Kasumi-1 (cell line): ENCODE data around the gene CD300LG.
"Not testable (repeated sequence)": the region's sequence is repeated elsewhere in the genome, so short reads cannot be mapped to it uniquely, and the experiment has no call there.

ENCODE experiments used
- DNase-seq, 2 experiments: peaks; one replicate each; lab custom pipeline; 2025; lab: John Stamatoyannopoulos, UW

CD300LG gene, protein sequence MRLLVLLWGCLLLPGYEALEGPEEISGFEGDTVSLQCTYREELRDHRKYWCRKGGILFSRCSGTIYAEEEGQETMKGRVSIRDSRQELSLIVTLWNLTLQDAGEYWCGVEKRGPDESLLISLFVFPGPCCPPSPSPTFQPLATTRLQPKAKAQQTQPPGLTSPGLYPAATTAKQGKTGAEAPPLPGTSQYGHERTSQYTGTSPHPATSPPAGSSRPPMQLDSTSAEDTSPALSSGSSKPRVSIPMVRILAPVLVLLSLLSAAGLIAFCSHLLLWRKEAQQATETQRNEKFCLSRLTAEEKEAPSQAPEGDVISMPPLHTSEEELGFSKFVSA

GRCh38 chr17:43846963-43847371 lies at the start of gene CD300LG:
Gene CD300LG (plus strand): TSS chr17:43847176. CDS start chr17:43847217, 41 bp downstream.
- DNase-seq = no peak

DNA sequence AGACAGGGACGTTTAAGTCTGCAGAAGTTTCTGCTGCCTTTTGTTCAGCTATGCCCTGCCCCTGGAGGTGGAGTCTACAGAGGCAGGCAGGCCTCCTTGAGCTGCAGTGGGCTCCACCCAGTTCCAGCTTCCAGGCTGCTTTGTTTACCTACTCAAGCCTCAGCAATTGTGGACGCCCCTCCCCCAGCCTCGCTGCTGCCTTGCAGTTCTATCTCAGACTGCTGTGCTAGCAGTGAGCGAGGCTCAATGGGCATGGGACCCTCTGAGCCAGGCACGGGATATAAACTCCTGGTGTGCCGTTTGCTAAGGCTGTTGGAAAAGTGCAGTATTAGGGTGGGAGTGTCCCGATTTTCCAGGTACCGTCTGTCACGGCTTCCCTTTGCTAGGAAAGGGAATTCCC lies 49.0 kb upstream of the CD300LG start:
- not testable (repeated sequence) for DNase-seq

DNA sequence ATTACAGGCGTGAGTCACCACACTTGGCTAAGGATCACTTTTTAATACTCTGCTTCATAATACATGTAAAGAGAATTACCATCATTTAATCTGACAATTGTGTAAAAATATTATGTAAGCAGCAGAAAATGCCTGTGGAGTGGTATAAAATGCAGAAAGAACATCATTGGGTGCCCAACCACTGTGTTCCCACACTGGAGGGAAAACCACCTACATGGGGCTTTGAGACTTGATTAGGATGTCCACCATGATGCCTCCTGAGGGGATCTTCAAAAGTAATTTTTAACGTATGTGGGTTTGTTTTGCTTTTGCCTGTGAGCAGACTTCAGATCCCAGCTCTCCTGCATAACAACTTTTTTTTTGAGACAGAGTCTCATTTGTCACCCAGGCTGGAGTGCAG lies 47.9 kb upstream of the CD300LG start:
- no peak for DNase-seq

DNA sequence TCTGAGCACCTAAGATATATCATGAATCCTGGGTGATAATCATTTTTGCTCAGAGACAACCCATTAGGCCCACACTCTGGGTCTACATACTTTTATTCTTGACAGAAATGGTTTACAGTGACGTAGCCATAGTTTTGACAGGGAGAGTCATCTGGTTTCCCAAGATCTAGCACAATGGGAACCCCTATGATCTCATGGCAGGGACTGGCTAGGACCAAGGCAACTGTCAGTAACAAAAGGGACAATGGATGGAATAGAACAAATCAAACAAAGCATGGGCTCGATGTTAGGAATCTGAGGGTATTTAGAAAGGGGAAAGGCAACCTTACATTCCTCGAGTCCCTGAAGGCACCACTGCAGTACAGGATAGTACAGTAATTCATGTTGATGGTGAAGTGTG lies 46.2 kb upstream of the CD300LG start:
- no peak for DNase-seq

DNA sequence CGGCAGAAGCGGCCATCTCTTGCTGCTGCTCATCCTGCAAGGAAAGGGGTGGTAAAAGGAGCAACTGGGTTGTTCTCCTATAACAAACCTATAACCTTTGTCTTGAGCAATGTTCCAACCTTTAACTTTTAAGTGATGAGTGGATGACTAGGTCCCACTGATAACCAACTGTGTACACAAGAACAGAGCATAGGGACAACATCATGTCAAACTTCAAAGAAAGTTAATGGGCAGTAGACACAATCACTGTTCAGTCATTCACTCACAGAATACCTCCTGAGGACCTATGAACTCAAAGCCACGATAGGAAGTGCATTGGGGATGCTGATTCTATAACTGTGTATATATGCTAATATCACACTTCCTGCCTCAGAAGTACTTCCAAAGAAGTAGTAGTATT lies 45.1 kb upstream of the CD300LG start:
- no peak for DNase-seq

- no peak for DNase-seq
Observed at GRCh38 chr17:43803758-43804157, 43.2 kb upstream of the CD300LG start.

- DNase-seq = no peak
Observed at GRCh38 chr17:43805117-43805516, 41.9 kb upstream of the CD300LG start.

DNA sequence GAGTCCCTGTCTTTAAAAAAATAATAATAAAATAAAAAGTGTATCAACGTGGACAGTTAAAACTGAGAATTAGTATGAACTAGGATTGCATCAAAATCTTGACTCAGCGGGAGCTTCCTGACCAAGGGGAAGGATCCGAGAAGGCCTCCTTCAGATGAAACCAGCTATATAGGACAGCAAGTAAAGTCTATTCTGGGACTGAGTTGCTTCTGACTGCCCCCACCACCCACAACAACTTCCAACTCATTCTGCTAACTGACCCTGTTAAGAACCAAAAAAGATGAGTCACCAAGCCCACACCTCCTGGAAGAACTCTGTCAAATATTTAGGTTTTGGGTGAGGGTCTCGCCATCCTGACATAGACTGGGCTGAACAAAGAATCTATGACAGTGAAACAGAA lies 38.9 kb upstream of the CD300LG start:
- no peak for DNase-seq

- DNase-seq = no peak
Observed at GRCh38 chr17:43809121-43809520, 37.9 kb upstream of the CD300LG start.

- DNase-seq = no peak
Observed at GRCh38 chr17:43810226-43810715, 36.7 kb upstream of the CD300LG start.

DNA sequence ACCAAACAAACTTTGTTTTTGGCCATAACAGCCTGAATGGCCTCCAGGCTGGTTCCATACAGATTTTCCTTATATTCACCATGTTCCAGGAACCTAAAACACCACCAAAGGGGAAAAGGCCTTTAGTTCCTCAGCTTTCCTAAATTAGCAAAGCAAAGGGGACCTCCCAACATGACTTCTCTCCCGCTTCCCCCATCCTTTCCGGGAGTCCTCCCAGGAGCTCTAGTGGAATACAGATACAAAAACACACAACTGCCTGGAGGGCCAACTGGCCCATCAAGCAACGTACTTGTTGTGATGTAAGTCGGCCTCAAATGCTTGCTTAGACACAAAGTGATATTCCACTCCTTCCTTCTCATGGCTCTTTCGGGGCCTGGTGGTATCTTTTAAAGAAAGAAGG lies 36.2 kb upstream of the CD300LG start:
- DNase-seq = no peak

DNA sequence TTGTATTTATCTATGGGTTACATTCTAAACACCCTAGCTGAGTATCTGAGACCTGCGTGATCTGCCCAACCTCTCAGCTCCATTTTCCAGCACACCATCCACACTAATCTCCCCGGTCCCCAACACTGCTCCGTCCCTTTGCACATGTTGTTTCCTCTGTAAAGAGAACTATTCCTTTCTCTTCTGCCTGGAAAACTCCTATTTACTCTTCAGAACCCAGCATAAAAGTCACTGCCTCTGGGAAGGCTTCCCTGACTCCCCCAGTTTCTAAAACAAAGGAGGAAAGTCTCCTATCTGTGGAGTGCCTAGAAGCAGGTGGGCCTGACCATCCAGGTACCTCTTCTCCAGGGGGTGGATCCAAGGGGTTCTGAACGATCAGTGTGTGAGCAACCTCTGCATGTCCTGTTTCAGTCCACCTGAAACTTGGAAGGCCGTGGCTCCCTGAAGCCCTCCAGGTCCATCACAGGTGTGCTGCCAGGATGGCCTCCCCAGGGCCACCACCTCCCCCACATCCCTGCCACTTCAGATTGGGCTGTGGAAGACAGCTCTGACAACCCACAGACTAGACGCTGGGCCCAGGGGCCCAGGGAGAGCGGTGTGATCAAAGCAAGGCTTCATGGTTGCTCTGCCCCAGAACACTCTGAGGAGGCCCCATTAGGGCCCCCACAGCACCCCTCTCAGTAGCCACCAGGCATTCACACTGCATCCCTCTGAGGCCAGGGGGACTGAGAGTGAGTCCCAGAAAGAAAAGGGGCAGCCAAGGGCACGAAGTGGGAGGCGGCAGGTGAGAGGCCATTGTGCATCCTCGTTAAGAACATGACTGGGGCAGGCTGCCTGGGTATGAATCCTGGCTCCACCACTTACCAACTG lies 34.3 kb upstream of the CD300LG start:
- DNase-seq = no peak

GRCh38 chr17:43813386-43813785 lies 33.6 kb upstream of the CD300LG start:
- no peak for DNase-seq

GRCh38 chr17:43814026-43814425 lies 33.0 kb upstream of the CD300LG start:
- no peak for DNase-seq

DNA sequence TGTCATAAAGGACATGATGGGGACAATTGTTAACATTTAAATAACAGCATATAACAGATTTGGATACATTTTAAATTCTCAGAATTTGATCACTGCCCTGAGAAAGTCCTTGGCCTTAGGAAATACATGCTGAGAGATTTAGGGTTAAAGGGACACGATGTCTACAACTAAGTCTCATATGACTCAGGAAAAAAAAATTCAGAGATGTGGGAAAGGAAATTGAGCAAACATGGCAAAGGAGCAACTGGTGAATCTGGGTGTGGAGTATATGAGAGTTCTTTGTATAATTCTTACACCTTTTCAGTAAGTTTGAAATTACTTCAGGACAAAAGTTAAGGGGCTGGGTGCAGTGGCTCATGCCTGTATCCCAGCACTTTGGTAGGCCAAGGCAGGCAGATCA lies 32.3 kb upstream of the CD300LG start:
- DNase-seq = no peak

- no peak for DNase-seq
Observed at GRCh38 chr17:43816336-43817320, 30.3 kb upstream of the CD300LG start.

GRCh38 chr17:43817826-43818225 lies 29.1 kb upstream of the CD300LG start:
- DNase-seq = no peak

DNA sequence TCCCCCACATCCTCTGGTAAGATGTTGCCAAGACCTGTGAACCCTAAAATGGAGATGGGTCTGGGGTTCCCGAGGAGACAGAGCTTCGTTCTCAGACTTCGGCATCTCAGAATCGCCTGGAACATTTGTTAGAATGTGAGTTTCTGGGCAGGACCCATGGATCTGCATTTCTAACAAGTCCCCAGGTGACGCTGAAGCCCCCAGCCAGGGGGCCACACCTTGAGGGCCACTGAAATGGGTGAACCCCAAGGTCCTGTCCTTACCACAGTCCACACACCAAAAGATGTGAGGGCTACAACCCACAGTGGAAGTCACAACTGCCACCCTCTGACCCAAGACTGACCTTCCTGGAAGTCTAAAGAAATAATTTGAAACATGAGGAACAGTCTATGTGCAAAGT lies 28.0 kb upstream of the CD300LG start:
- DNase-seq = no peak

DNA sequence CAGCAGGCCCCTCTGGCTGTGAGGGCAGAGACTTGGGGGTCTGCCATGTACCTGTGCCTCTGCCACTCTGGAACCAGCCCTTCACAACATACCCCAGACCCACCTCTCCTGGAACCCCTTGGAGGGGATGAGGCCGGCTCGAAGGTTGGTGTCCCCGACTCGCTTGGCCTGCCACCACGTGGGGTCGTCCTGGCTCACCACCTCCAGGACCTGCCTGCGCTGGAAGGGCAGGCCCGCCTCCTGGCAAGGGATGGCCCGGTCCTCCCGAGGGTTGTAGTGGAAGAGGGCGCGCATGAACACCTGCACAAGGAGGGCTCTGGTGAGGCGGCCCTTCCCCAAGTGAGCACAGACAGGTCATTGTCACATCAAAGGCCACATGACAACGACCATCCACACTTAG lies 26.2 kb upstream of the CD300LG start:
- no peak for DNase-seq

GRCh38 chr17:43822570-43823190 lies 24.3 kb upstream of the CD300LG start:
- DNase-seq = no peak

DNA sequence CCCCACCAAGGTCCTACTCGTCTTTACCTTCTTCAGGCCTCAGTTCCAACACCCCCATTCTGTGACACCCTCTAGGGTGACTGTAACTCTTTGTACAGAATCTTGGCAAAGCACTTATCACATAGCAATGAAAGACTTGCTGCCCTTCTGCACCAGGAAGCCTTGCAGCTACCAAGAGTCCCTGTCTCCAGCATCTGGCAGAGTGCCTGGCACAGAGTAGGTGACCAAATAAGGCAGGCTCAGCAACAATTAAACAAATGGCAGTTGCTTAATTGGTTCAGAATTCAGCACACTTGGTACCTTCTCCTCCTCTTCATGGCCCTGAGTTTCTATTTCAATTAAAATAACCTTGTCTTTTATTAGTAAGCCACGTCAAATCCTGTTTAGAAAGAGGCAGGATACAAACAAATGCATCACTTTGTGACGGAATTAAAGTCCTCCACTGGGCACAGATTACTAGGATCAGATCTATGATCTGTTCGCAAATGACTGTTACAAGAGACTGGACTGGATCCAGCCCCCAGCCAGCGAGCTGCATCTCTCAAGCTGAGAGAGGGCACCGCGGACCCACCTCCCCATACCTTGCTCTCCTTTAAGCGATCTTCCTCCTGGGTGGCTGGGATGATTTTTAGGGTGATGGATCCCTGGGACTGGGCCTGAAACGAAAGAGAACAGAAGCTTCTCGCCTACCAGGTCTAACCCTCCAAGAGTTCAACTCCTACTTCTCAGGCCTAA lies 23.5 kb upstream of the CD300LG start:
- no peak for DNase-seq
